GM21528 (cell line): ENCODE results near the gene GNPTAB.

Experiments used
- ATAC-seq: cut with Tn5 transposase; IDR thresholded peaks from one replicate; pipeline ENCODE4 v1.9.1; 2021; ENCODE audit warnings: mild to moderate bottlenecking, moderate library complexity; ENCODE audit not compliant: unreplicated experiment, low FRiP score

The GNPTAB gene

DNA sequence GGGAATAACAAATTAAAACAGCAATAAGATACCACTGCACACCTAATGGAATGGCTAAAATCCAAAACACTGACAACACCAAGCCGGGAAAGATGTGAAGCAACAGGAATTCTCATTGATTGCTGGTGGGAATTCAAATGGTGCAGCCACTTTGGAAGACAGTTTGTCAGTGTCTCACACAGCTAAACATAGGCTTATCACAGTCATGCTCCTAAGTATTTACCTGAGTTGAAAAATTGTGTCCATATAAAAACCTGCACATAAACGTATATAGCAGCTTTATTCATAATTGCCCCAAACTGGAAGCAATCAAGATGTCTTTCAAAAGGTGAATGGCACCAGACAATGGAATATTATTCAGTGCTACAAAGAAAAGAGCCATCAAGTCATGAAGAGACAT lies 21.6 kb downstream of the GNPTAB start:
- no peak for ATAC-seq

DNA sequence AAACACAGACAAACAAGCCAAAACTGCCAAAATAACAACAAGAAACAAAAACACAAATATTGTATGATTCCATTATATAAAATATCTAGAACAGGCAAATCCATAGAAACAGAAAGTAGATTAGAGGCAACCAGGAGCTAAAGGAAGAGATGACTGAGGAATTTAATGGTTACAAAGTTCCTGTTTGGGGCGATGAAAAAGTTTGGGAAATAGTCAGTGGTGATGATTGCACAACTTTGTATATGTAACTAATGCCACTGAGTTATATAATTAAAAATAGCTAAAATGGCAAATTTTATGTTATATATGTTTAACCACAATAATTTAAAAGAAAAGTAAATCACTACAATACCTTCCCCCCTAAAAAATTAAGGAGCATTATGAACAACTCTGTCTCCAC lies 24.5 kb downstream of the GNPTAB start:
- ATAC-seq = no peak

DNA sequence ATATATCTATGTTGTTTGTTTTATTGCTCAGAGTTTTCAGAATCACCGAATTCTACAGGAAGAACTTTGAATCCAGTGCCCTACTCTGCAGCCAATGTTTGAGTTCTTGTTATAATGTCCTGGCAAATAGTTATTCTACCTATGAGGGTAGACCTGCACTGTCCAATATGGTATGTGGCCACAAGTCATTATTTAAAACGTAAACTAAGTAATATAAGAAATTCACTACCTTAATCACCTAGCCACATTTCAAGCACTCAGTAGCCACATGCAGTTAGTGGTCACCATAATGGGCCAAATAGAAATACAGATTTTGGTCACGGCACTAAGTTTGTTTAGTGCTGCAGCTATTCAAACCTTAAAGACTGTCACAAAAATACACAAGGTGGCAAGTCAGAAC lies 26.4 kb downstream of the GNPTAB start:
- ATAC-seq = no peak

DNA sequence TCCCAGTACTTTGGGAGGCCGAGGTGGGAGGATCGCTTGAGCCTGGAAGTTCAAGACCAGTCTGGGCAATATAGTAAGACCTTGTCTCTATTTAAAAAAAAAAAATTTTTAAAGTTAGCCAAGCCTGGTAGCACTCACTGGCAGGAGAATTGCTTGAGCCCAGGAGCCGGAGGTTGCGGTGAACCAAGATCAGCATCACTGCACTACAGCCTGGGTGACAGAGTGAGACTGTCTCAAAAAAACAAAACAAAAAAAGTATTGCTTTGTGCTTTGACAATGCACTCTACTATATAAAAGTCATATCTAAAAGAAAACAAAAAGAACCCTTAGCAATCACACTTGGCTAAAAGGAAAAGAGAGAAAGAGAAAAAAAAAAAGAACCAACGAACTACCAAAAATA lies 26.8 kb downstream of the GNPTAB start:
- no peak for ATAC-seq

DNA sequence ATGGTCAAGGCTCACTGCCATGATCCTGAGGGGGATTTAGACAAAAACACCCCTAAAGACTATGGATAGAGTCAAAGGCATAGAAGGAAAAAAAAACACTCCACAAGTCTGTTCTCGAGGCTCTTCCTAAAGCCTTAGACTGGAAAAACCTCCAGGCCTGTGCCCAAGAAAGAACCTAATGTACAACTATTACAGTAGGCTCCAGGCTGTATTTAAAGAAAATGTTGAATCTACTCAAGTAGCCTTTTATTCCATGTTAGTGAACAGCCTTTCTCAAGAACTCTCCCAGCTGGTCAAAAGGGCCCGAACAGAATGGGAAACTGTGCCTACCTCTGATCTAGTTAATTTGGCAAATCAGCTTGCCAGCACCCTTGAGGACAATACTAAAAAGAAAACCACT lies 28.3 kb downstream of the GNPTAB start:
- ATAC-seq = no peak

DNA sequence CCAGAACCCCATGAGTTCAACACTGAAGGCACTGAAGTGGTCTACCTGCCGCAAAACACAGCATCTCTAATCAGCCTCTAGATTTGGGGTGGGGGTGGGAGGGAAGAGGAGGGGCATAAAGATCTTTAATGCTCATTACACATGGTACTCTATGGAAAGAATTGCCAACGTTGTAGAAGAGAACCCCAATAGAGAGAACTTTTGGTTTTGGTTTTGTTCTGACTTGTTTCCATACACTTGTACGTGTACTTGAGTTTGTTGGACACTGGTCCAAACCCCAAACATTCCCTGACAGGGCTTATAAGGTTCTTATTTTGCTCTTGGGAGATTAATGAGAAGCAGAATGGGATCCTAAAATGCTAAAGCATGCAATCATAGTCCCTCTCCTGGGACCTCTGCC lies 31.0 kb downstream of the GNPTAB start:
- no peak for ATAC-seq

DNA sequence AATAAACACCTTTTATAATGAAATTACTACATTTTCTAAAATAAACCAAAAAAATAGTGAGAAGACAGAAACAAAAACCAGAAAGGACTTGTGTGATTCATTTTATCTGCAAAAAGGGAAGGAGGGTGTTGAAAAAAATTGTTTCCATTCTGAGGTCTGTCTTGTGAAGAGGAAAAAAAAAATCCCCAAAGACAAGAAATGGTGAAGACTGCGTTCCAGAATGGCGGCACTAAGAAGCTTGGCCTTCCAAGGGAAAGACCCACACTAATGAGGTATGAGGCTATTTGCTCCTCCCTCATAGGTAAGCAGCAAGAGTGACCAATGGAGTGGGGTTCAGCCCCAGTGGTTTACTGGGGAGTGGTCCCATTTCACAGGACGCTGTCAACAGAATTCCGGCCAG lies 35.0 kb downstream of the GNPTAB start:
- no peak for ATAC-seq

DNA sequence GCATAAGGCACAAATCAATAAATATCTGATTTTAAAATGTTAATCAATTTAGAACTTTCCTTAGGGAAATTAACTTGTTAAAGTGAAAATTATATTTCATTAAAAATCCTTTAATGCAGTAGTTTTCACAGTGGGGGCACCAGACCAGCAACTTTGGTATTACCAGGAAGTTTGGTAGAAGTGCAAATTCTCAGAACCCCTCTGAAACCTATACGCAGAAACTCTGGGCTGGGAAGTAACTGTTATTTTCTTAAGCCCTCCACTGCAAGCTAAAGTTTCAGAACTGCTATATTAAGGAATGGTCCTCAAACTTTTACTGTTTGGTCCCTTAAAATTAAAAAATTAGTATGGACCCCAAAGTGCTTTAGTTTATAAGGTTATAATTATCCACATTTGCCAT lies 35.7 kb downstream of the GNPTAB start:
- no peak for ATAC-seq

DNA sequence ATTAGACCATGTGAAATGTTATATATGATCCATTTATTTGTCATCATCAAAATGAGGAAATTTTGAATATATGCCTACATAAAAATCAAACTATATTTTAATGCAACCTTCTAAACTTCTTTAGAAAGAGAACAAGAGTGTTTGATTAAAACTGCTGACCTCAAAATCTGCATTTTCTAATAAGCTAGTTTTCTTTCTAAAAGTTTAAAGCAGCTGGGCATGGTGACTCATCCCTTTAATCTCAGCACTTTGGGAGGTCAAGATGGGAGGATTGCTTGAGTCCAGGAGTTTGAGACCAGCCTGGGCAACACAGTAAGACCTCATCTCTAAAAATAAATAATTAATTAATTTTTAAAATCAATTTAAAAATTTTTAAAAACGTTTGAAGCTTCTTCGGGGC lies 36.2 kb downstream of the GNPTAB start:
- ATAC-seq = no peak

DNA sequence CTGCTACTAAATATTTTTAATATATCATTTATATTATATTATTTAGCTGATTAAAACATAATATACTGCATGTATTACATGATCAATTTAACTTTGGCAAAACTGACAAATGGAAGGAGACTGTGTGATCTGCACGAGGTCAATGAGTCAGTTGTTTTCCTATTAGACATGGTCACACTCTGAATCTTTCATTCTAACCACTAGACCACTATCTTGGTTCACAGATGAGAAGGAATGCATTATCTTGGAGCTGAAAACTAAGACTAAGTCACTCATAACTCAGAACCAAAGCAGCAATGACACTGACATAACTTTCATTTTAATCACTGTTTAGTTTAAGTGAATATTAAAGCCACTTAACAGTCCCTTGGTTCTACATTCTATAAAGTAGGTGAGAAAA lies 37.4 kb downstream of the GNPTAB start:
- no peak for ATAC-seq

DNA sequence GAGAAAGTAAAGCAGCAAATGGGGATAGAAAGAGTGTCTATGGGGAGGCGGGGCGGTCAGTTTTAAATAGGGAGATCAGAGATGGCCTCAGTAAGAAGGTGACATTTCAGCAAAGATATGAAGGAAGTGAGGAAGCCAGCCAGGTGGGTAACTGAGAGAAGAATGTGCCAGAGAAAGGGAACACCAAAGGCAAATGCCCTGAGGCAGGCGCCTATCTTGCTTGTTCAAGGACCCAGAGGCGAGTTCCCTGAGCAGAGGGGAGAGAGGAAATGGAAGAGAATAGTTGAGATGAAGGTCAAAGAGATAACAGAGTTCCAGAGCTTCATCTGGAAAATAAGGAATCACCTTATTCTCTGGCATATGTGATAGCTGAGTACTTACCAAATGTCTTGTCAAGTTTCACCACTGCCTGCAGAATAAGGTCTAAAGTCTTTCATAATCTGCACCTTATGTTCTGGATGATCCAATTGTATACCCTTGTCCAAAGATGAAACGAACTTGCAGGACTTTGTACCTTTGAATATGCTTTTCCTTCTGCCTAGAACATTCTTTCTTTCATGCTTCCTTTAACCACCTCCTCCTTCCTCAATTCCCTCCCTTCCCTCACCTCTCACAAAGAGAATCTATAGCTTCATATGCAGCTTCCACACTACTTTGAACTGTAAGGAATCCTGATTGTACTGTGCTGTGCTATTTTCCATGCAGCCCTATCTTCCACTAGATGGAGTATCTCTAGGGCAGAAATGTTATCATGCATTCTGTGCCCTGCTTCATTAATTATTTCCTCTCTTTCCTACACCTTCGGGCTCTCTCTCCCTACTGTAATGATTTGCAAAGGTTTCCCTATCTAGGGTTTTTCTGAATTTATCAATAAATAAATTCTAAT lies 38.5 kb downstream of the GNPTAB start:
- no peak for ATAC-seq

DNA sequence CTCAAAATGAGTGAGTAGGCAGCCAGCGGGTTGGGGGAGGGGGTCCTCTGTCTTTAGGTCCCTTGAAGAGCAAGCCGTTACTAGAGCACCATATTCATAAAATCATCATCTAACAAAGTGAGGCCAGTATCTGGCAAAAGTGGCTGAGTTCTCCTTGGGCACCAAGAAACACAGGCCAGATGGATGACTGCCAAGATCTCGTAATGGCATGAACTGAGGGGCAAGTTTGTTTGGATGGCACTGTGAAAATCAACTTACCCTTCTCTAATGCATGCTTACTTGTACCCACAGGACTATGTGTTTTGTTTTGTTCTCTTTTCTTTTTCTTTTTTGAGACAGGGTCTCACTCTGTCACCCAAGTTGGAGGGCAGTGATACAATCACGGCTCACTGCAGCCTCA lies 41.6 kb downstream of the GNPTAB start:
- ATAC-seq = no peak

DNA sequence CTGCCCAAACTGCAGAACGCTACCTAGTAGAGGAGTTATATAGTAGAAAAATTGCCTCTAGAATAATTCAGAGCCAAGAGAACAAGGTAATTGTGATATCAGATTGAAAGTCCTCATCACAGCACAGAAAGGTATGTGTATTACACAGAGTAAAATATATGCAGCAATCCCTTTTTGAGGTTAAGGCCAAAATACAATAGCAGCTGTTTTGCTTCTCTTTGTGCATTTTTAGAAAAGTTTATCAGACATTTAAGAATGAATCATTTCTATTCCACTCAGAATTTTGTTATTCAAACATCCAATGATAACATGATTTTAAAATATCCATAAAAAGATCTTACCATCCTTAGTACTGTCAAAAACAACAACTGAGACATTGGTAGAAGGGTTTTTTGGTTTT lies 45.1 kb downstream of the GNPTAB start:
- no peak for ATAC-seq

DNA sequence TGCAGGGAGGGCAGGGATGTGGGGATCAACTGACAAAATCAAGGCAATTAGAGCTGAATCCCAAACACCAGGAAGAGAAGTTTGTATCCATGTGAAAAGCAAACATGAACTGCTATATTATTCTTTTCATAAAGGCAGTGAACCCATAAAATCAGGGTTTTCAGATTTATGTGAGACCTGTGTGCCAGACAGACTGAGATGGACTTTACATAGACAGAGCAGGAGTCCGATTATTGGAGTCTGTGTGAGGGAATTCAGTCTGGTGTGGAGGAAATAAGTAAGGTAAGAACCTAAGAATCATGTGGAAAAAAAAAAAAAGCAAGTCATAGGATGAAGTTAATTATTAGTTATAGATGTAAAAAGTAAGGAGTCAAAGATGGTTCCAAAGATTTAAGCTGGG lies 46.4 kb downstream of the GNPTAB start:
- ATAC-seq = no peak

DNA sequence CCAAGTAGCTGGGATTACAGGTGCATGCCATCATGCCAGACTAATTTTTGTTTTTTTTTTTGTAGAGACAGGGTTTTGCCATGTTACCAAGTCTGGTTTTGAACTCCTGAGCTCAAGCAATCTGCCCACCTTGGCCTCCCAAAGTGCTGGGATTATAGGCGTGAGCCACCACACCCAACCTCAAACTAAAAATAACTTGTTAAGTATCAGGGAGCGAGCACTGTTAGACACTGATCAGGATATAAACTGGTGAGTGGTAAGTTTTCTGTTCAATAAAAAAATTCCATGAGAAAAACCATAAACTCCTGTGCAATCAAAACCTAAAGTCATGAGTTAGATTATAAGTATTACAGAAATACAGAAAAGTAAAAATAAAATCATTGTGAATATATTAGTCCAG lies 46.9 kb downstream of the GNPTAB start:
- ATAC-seq = no peak

DNA sequence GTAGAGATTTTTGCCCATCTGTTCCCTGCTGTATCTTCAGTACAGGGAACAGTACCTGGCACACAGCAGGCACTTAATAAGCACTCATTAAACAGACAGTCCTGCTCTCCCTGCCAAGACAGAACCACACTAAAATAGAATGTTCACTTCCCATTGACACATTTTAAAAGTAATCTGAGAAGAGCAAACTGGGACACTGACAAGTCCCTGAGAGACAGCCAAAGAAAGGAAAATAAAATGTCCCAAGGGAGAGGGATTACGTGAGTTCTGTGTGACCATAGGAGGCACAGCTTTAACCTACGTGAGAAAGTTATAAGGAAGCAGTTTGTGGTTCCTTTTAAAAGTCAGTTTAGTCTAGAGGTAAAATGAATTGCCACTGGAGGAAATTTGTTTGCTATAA lies 47.6 kb downstream of the GNPTAB start:
- no peak for ATAC-seq

DNA sequence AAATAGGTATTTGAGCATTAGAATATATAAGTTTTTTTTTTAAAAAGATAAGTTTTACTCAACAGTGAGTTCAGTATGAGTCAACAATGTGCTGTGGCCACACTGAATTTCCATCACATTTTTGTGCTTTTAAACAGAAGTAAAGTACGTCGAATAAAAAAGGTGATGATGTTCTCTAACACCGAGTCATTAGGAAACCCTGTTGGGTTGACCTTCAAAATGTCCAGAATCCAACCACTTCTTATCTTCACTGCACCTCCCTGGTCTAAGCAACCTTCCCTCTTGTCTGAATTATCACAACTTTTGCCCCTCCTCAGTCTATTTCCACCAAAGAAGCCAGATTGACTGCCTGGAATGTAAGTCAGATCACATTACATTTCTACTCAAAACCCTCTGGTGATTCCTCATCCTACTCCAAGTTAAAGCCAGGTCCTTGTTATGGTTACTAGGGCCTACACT lies 48.5 kb downstream of the GNPTAB start:
- no peak for ATAC-seq

DNA sequence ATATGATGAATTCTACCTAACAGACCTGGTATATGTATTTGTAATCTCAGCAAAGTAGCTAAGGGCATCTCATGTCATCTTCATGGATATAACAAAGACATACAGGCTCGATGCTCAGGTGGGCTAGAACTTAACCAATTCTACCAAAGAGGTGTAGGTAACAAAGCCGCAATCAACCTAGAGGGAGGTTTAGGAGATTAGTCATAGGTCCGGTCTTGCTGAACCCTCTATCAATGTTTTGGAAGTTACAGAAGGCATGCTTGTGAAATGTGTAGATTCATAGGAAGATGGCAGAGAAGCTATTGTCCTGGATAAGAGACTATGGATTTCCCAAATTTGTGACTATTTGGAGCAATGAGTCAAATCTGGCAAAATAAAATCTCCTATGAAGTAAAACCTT lies 48.9 kb downstream of the GNPTAB start:
- no peak for ATAC-seq

DNA sequence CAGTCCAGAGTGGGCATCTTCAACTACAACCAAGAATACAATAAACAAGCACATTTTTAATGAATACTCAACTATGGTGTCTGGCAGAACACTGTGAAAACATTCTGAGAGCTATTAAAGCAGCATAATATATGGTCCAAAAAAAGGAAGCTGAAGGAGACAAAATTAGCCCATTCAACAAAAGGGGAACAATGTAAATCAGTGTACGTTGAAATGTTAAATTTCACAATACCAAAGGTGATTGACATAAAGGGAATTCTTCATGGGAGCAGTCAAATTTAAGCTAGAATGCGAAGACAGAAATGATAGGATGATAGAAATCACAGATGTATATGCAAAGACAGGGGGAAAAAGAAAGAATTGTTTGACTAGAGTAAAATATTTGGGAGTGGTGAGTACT lies 50.2 kb downstream of the GNPTAB start:
- ATAC-seq = no peak

DNA sequence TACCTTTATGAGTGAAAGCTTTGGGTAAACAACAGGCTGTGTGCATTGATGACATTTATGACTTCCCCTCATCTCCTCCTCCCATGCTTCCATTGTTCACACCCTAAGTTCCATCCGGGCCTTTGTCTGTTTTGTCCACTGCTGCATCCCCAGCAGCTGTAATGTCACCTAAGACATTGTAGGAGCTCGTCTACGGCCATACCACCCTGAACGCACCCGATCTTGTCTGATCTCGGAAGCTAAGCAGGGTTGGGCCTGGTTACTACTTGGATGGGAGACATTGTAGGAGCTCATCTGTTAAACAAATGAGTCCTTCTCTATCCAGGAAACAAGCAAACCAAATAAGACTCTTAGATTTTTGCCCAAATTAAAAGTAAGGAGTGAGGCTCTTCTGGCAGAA lies 51.1 kb downstream of the GNPTAB start:
- ATAC-seq = no peak

DNA sequence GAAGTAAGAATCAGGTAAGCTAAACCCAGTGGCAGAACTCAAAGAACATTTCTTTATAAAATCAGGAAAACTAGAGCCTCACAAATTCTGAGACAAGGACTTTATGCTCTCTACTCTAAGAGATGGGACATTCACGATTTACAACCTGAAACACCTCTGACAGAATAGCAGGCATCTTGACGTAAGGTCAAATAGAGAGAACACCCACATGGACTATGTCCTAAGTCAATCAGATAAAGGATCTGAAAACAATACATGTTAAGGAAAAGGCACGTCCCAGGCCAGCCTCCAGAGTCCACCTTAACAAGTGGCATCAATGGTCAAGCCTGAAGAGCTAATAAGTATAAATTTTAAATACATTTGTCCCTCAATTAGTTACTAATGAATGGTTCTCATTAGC lies 51.6 kb downstream of the GNPTAB start:
- ATAC-seq = no peak

DNA sequence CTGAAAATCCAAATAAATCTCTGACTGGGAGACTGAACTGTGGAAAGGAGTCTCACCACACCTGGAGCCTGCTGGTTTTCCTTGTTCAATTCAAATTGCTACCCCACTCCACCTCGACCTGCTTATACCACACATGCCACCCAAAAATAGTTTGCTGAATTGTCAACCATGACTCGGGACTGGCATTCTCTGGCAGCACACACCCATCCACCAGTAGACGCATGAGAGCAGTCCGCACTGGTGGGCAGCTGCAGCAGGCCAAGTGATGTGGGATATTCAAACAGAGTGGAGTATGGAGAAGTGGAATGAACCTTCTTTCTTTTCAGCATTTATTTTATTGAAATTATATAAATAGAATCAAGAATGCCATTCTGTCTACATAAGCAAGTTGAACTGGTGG lies 52.8 kb downstream of the GNPTAB start:
- no peak for ATAC-seq

DNA sequence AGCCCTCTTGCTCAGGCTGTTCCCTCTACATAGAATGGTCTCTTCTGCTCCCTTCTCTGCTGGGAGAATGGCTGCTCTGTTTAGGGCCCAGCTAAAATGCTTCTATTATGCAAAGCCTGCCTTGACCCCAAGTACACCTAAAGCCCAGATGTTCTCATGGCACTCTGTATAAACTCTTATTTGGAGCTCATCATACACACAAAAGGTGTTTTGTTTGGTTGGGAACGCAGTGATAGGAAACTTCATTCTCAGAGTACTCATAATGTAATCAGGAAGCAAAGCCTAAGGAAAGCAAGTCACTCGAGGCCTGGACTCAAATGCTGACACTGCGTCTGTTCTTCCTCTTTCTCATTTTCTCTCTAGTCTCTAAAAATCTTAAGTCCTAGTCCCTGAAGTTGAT lies 53.3 kb downstream of the GNPTAB start:
- ATAC-seq = no peak
